ENCODE data around the gene FCRL1.

GRCh38 chr1:157753611-157754010 is 66.3 kb downstream of the FCRL1 start:
- TF ChIP-seq CTCF (IDR thresholded peaks at IDR 0.05) (no peak), POLR2A (IDR thresholded peaks at IDR 0.05) (no peak)

Measured in Peyer's patch (tissue), 4 donors.